HG02938 (cell line): ENCODE measurements around the gene PRSS36.
"Not testable (repeated sequence)": the region's sequence is repeated elsewhere in the genome, so short reads cannot be mapped to it uniquely, and the experiment has no call there.

Experiments
- ATAC-seq: cut with Tn5 transposase; IDR thresholded peaks from one replicate; pipeline ENCODE4 v1.9.1; 2021; ENCODE audit warnings: mild to moderate bottlenecking, moderate library complexity; ENCODE audit not compliant: unreplicated experiment

Gene PRSS36

DNA sequence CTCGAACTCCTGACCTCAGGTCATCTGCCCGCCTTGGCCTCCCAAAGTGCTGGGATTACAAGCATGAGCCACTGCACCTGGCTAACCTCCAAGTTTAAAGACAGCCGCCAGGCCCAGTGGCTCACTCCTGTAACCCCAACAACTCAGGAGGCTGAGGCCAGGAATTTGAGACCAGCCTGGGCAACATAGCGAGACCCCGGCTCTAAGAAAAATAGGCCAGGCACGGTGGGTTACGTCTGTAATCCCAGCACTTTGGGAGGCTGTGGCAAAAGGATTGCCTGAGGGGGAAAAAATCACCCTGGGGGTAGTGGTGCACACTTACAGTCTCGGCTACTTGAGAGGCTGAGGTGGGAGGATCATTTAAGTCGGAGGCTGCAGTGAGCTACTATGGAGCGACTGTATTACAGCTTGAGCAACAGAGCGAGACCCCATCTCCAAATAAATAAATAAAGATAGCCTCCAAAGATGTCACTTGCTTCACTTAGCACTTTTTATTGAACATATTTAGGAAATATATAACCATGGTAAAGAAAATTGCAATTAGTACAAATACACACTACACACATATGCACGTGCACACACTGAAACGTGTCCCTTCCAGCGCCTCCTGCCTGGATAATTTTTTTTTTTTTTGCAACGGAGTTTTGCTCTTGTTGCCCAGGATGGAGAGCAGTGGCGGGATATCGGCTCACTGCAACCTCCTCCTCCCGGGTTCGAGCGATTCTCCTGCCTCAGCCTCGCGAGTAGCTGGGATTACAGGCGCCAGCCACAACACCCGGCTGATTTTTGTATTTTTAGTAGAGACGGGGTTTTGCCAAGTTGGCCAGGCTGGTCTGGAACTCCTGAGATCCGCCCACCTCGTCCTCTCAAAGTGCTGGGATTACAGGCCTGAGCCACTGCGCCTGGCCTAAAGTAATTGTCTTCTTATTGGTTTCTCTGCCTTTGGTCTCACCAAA lies 43.1 kb downstream of the PRSS36 start:
- no peak for ATAC-seq

DNA sequence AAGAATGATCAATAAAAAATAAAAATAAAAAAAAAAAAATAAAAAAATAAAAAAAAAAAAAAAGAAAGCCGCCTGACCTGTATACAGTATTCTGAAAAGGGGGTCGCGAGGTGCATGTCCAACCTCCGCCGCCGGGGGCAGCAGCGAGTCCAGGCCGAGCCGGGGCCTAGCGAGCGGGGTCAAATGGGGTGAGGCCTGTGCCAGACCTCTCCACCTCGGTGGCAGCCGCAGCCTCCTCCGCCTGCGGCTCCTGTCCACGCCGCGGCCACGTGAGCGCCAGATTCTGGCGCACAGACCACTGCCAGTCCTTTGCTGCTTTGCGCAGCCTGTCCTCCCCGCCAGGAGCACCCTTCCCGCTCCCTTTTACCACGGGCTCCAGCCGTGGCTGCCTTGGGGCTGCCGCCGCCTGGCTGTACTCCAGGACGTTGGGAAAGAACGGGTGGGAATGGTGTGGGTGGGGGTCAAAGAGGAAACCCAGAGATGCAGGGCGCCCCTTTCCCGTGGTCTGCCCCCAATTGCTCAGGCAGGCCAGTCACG lies 44.1 kb downstream of the PRSS36 start:
- ATAC-seq: no peak

DNA sequence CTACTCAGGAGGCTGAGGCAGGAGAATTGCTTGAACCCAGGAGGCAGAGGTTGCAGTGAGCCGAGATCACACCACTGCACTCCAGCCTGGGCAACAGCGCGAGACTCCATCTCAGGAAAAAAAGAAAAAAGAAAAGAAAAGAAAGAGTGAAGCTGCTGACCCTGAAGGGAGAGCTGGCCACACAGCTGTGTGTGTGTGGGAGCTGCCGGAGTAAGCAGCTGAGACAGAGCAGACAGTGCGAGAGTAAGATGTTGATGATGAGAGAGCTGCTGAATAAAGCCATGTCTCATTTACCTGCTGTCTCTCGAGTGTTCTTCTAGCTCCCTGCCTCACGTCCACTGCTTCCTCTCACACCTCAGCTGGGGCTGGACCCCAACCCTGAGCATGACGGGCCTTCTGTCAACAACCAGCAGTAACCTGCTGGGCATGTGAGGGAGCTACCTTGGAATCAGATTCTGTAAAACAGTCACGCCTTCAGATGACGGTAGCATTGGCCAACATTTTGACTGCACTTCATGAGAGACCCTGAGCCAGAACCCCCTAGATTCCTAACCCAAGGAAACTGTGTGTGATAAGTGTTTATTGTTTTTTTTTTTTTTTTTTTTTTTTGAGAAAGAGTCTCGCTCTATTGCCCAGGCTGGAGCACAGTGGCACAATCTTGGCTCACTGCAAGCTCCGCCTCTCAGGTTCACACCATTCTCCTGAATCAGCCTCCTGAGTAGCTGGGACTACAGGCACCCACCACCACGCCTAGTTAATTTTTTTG lies 48.8 kb downstream of the PRSS36 start:
- not testable (repeated sequence) for ATAC-seq

DNA sequence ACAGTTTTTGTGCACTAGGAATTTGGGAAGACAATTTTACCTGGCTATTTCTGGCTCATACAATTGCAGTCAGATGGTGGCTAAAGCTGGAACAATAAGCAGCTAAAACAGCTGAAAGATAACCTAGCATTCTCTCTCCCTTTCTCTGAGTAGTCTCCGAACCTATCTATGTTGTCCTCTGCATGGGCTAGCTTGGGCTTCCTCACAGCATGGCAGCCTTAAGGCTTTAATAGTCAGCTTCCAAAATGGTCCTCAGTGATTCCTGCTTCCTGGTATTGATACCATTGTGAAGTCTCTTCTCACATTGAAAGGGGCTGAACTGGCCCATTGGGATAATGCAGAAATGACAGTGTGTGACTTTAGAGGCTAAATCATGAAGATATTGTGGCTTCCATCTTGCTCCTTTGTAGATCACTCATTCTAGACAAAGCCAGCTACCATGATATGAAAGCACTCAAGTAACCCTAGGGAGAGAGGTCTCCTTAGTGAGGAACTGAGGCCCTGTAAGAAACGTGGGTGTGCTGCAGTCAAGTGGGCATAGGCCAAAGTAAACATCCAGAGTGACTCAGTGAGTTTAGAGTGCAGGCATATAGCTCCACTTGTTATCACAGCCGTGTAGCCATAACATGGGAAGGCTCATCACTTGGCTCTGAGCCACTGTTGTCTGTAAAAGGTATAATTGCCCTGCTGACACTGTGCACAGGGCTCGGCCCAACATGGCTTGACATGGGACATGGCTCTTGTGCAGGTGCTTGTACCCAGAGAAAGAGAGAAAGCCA lies 49.8 kb downstream of the PRSS36 start:
- ATAC-seq: no peak

DNA sequence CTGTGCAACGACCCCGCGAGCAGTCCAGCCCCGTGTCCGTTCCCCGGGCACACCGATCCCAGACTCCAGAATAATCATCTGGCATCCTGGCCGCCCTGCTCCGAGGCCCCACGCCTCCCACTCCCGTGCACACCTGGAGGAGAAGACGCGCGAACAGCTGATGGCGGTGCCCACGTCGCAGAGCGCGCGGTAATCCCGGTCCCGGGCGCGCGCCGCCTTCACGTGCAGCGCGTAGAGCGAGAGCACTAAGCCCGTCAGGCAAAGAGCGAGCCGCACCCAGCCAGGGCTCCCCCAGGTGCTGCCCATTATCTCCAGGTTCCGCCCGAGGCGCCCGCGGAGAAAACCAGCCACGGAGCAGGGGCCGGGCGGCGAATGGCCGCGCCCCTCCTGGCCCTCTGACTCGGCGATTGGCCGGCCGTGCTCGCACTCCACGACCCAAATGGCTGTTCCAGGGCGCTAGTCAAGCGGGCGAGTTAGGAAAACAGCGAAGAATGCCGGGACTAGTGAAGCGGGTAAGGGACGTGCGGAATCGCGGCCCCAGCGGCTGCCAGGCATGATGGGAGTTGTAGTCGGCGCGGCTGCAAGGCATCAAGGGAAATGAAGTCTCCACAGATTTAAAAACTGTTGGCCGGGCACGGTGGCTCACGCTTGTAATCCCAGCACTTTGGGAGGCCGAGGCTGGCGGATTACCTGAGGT lies 55.3 kb downstream of the PRSS36 start, which contains the start of gene VKORC1:
VKORC1 (minus strand) TSS at position 374 of the 697 bp plus-strand sequence; CDS start at position 306, 68 bp downstream.
- peak; percentile 81 for ATAC-seq

DNA sequence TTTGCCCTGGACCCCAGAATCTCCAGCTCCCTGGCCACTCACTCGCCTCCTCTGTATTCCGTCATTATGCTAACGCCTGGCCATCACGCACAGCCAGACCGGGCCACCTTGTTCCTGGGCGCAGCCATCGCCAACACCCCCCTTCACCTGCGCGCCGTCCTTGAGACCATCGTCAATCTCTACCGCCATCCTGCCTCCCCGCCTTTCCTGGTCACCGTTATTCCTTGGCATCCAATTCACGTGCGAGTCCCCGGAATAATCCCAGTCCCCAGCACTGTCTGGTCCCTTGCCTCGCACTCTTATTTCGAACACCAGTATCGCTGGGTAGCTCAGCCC lies 55.8 kb downstream of the PRSS36 start:
- ATAC-seq: no peak

DNA sequence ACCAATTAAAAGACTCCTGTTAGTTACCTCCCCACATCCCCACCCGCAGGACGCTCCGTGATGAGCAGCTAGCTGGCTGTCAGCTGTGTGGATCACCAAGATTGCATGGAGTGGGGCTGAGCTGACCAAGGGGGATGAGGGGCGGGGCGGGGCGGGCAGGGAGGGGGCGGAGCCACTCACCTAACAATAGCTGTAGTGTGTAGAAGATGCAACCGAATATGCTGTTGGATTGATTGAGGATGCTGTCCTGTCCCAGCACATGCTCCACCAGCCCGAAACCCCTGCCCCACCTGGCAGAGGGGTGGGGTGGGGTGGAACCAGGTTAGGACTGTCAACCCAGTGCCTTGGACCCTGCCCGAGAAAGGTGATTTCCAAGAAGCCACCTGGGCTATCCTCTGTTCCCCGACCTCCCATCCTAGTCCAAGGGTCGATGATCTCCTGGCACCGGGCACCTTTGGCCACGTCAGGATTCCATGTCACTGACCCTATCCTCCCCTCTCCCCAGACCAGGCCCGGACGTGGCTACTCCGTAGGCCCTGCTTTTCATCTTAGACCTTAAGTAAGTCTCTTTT lies 56.6 kb downstream of the PRSS36 start:
- no peak for ATAC-seq

DNA sequence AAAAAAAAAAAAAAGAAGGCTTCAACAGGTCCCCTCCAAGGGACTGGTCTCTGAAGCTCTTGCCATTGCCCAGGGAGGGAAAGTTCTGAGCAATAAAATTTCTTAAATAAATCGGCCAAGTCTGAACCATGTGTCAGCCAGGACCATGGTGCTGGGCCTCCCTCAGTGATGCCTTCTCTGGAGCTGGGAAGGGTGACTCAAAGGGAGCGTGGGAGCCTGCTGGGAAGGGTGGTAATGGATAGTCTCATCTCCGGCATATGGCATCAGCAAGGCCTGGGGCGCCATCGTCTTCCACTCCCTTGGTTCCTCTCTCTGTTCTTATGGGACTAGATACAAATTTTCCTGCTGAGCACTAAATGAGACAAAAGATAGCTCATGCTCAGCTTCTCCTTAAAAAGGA lies 57.5 kb downstream of the PRSS36 start:
- ATAC-seq: no peak

DNA sequence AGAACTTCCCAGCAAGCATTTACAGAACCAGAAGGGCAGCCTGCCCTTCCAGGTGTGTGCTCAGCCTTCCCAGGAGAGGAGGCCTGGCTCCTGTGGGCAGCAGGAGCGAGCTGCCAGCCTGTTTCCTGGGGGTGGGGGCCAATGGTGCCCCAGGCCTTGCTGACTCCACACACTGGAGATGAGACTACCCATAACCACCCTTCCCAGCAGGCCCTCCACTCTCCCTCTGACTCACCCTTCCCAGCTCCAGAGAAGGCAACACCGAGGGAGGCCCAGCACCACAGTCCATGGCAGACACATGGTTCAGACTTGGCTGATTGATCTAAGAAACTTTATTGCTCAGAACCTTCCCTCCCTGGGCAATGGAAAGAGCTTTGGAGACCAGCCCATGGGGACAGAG lies 59.3 kb downstream of the PRSS36 start:
- no peak for ATAC-seq

DNA sequence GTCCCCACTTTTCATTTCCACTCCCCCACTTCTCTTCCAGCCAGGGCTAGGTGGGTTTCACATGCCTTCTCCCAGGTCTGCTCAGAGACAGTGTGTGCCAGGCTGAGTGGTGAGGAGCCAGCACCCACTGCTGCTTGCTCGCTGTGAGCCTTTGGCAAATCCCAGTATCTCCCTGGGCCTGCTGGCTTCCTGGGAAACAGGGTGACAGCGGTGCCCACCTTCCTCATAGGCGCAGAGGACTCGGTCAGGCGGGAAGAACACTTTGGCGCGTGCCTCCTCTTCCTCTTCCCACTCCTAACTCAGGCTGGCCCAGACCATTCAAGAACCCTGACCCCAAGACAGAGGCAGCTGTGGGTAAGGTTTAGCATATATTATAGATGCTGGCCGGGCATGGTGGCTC lies 60.7 kb downstream of the PRSS36 start:
- ATAC-seq: no peak
